GM18502 (cell line): ENCODE data around the gene SHISA9.
"Not testable (repeated sequence)": the region's sequence is repeated elsewhere in the genome, so short reads cannot be mapped to it uniquely, and the experiment has no call there.

Source experiments
- ATAC-seq: cut with Tn5 transposase; IDR thresholded peaks from one replicate; pipeline ENCODE4 v1.9.1; 2021; ENCODE audit warnings: mild to moderate bottlenecking; ENCODE audit not compliant: unreplicated experiment, poor library complexity

The SHISA9 gene

DNA sequence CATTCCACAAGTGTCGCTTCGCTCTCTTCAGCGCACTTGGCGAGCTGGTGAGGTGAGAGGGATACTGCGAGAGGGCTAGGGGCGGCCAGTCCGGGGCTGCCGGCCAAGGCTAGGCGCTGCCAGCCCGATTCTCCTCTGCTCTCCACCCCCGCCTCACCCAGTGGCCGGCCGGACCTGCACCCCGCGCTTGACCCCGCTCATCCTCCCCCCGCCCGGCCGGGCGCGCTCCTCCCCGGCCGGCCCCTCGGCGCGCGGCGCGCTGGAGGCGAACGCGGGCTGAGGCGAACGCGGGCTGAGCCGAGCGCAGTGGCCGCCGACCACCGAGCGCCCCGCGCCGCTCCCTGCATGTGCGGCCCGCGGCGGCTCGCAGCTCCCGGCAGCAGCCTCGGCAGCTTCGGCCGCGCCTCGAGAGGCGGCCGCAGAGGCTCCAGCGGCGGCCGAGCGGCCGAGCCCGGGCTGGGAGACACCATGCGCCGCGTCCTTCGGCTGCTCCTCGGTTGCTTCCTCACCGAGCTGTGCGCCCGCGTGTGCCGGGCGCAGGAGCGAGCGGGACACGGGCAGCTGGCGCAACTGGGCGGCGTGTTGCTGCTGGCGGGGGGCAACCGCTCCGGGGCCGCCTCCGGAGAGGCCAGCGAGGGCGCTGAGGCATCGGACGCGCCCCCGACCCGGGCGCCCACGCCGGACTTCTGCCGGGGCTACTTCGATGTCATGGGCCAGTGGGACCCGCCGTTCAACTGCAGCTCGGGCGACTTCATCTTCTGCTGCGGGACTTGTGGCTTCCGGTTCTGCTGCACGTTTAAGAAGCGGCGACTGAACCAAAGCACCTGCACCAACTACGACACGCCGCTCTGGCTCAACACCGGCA is at the start of gene SHISA9:
Gene SHISA9, plus strand, starts transcription at position 2 of the 865 bp plus-strand sequence.
- no peak for ATAC-seq

GRCh38 chr16:12853972-12854371 is 47.4 kb upstream of the SHISA9 start:
- no peak for ATAC-seq

- not testable (repeated sequence) for ATAC-seq
These were observed 44.0 kb upstream of the SHISA9 start for GRCh38 chr16:12857435-12857834.

- no peak for ATAC-seq
These were observed 39.1 kb upstream of the SHISA9 start for GRCh38 chr16:12862327-12862726.

GRCh38 chr16:12862941-12863340 is 38.5 kb upstream of the SHISA9 start:
- no peak for ATAC-seq

GRCh38 chr16:12866981-12867551 is 34.3 kb upstream of the SHISA9 start:
- no peak for ATAC-seq

DNA sequence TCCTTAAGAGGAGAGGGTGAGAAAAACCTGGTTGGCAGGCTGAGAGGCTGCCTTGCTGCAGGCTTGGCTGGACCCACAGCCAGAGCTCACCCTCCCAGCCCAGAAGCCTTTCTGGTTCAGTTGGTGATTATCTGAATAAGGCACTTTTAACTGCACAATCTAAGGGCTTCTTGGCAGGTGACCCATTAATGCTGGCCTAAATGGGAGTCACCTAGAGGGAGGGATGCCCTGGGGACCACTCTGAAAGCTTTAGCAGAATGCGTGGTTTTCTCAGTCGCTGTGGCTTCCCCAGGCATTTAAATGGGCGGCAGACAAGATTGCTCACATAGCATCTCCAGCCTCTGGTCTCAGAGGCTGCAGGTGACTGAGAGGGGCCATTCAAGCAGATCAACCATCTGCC is 33.2 kb upstream of the SHISA9 start:
- ATAC-seq = no peak

- no peak for ATAC-seq
These were observed 32.6 kb upstream of the SHISA9 start for GRCh38 chr16:12868788-12869187.

DNA sequence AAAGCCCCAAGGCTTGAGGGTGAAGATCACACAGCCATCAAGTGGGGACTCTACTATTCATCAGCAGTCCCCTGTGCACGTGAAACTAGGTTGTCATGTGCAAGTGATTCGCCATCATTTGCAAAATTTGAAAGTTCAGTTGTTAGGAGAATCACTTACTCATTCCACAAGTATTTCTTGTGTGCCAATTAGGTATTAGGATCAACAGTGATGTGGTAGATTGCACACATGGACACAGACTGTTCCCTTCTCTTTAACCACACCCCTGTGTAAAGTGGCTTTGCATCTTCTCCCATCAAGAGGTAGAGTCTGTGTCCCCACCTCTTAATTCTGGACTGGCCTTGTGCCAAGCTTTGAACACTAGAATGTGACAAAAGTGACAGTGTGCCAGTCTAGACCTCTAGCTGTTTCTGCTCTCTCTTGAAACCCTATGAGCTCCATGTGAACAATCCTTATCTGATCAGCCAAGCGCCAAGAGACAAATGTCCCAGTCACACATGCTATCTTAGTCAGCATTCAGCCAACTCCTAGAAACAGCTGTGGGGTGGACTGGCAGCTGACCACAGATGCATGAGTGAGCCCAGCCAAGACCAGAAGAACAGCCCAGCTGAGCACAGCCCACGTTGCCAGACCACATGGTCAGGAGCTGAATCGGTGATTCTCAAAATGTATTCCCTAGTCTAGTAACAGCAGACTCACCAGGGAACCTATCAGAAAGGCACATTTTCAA is 31.5 kb upstream of the SHISA9 start:
- ATAC-seq = no peak

DNA sequence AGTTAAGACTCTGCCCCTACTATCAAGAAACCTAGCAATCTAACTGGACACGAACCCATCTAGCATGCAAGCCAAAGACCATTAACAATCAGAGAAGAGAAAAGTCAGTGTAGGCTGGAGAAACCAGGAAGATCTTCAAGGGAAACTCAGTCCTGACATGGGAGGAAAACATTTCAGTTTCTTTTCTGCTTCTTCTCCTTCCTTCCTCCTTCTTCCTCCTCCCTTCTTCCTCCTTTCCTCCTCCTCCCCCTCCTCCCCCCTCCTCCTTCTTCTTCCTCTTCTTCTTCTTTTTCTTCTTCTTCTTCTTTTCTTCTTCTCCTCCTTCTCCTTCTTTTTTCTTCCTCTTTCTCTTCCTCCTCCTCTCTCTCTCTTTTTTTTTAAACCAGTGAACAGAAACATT is 29.6 kb upstream of the SHISA9 start:
- ATAC-seq = no peak

DNA sequence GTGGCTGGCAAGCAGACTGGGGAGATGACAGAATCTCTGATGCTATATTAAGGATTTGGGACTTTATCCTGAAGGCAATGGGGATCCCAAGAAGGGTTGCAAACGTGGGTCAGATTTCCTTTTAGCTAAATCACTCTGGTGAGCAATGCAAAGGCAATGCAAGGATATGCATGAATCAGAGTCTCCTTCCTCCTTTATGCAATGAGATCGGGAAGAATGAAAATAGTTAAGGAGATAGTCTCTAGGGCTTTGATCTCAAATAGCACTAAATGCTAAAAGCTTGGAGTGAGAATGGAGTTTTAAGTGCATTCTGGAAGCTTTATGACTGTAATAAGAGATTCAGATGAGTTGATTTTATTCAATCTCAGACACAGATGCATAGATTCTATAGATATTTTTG is 27.2 kb upstream of the SHISA9 start:
- no peak for ATAC-seq

DNA sequence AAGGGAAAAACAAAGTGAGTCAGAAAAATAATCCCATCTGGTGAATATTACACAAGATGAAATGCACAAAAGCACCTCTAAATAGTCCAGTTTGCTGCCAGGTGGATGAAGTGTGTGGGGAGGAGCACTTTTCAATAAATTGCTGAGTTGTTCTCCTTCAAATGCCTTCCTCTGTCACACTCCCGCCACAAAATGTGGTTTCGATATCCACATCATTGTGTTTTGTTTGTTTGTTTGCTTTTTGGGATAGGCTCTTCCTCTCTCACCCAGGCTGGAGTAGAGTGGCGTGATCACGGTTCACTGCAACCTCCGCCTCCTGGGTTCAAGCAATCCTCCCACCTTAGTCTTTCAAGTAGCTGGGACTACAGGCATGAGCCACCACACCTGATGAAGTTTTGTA is 24.6 kb upstream of the SHISA9 start:
- no peak for ATAC-seq

DNA sequence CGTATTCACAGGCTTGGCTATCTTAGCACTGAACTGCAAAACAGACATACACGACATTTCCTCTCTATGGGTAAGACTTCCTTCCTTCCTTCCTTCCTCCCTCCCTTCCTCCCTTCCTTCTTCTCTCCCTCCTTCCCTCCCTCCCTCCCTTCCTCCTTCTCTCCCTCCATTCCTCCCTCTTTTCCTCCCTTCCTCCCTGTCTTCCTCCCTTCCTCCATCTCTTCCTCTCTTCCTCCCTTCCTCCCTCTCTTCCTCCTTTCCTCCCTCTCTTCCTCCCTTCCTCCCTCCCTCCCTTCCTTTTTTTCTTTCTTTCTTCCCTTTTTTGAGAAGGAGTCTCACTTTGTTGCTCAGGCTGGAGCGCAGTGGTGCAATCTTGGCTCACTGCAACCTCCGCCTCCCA is 22.4 kb upstream of the SHISA9 start:
- no peak for ATAC-seq

- ATAC-seq = no peak
These were observed 21.6 kb upstream of the SHISA9 start for GRCh38 chr16:12879812-12880211.

- no peak for ATAC-seq
These were observed 20.2 kb upstream of the SHISA9 start for GRCh38 chr16:12881182-12881581.

GRCh38 chr16:12881740-12882139 is 19.7 kb upstream of the SHISA9 start:
- no peak for ATAC-seq

GRCh38 chr16:12885742-12886141 is 15.7 kb upstream of the SHISA9 start:
- no peak for ATAC-seq

- ATAC-seq = no peak
These were observed 9.6 kb upstream of the SHISA9 start for GRCh38 chr16:12891836-12892235.

DNA sequence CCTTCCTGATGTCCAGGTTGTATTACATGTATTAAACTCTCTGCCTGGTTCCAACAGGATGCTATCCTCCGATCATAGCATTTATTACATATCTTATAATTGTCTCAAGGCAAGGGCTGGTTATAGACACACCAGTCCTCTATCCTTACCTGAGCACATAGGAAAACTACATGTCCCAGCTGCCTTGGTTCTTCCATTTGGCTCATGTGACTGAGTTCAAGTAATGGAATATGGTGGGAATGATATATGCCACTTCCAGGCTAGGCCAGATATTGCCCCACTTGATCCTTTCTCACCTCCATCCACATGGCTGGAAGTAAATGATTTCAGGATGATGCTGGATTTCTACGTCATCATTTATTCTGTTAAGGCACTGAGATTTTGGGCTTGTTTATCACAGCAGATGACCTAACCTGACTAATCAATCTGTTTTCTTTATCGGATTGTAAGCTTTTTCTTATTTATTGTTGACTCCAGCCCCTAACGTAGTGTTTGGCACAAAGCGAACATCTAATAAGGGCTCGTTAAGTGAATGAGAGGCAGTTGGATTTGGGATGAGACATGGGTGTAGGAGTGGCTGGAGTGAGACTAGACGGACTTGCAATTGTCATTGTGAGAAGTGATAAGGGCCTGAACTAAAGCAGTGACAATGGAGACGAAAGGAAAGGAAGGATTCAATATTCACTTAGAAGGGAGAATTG is 8.2 kb upstream of the SHISA9 start:
- ATAC-seq = no peak

DNA sequence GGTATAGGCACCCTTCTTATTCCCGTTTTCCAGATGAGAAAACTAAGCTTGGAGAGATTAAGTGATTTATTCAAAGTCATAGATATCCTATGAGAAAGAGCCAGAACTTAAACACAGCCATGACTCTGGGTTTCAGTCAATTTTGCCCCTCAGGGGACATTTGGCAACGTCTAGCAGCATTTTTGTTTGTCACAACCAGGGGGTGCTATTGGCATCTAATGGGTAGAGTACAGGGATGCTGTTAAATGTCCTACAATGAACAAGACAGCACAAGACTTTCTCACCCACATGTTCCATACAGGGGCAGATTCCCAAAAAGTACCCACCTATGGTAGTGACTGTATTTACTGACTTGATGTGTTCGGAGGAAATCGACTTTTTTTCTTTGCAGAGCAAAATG is 4.8 kb upstream of the SHISA9 start:
- no peak for ATAC-seq

- no peak for ATAC-seq
These were observed 2.8 kb upstream of the SHISA9 start for GRCh38 chr16:12898551-12898950.
